NCI-H748 (cell line): ENCODE results near the gene SHISAL2B.
"Not testable (repeated sequence)": the region's sequence is repeated elsewhere in the genome, so short reads cannot be mapped to it uniquely, and the experiment has no call there.

Experiments
- DNase-seq: peaks from one replicate; lab custom pipeline; 2025; ENCODE audit not compliant: unreplicated experiment; lab: John Stamatoyannopoulos, UW

The SHISAL2B gene

GRCh38 chr5:64696414-64696813 is 6.1 kb downstream of the SHISAL2B start:
- not testable (repeated sequence) for DNase-seq

DNA sequence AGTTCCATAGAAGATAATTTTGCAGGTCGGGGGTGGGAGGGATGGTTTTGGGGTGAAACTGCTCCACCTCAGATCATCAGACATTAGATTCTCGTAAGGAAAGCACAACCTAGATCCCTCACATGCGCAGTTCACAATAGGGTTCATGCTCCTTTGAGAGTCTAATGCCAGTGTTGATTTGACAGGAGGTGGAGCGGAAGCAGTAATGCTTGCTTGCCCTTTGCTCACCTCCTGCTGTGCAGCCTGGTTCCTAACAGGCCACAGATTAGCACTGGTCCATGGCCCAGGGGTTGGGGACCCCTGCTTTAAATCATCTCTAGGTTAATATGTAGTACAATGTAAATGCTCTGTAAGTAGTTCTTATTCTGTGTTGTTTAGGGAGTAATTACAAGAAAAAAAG is 10.5 kb downstream of the SHISAL2B start:
- DNase-seq, result no peak

DNA sequence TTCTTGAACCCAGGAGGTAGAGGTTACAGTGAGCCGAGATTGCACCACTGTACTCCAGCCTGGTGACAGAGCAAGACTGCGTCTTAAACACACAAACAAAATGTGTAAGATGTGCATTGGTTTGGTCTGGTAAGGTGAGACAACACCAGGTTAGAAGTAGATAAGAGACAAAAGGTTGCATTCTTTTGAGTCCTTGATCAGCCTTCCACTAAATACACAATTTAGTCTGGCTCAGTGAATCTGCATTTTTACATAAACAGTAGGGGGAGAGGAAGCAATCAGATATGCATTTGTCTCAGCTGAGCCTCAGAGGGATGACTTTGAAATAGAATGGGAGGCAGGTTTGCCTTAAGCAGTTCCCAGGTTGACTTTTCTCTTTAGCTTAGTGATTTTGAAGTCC is 15.8 kb downstream of the SHISAL2B start:
- not testable (repeated sequence) for DNase-seq

DNA sequence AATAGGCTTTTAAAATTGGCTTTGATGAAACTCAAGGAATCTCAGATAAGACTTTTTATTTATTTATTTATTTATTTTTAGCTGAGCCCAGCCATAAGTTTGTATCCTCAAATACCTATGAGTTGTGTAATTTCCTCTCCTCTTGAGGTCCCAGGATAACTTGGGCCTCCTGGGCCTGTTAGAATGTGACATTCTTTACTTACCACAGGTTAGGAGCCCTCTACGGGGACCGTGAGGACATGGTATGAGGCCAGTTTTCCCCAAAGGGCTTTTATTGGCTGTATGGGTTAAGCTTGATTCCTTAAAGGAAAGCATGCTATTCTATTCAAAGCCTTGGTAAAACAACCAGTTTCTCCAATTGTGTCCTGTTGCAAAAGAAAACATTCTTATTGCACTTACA is 16.9 kb downstream of the SHISAL2B start:
- DNase-seq, result no peak

- DNase-seq, result not testable (repeated sequence)
Observed at GRCh38 chr5:64714495-64714894, 24.2 kb downstream of the SHISAL2B start.

DNA sequence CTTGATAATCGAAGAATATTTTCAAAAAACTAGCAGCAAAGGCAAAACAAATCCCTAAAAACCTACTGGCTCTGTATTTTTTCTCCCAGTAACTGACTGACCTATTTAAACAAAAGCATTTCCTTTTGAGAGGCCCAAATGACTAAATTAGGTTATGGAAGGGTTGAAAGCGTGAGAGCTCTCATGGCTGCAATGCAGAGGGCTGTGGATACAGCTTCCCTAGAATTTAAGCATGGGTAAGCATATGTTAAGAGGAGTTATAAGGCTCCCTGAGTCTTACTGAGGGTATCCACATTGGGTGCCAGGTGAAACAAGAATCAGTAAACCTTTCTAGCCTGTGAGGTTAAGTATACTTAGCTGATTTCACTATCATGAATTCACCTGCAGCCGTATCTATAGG is 32.3 kb downstream of the SHISAL2B start:
- no peak for DNase-seq

DNA sequence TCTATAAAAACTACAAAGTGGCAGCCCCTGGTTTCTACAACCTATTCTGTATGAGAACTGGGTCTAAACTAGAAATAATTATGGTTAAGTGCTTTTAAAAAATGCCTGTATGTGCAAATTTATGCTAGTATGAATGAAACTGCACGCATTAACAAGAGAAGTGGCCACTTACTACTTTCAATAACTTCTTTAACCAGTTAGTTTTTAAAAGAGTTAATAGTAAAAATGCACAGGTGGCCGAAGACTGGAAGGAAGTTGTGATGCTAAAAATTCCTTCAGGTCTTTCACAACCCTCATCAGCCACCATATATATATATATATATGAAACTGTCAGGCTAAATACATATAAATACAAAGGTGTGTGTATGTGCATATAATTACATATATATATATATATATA is 36.8 kb downstream of the SHISAL2B start:
- no peak for DNase-seq

GRCh38 chr5:64742411-64742810 is 52.1 kb downstream of the SHISAL2B start:
- no peak for DNase-seq

DNA sequence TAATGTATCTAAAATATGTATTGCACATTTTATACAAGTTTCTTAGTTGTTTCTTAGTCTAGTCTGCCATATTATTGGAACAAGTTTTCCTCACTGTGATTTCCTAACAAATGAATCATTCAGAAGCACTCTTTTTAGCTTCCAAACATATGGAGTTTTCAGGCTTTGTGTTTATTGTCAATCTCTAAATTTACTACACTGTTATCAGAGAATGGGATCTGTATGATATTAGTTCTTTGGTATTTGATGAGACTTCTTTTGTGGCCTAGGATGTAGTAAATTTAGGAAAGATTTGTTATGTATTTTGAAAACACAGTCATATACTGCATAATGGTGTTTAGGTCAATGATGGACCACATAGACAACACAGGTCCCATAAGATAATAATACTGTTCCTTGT is 52.5 kb downstream of the SHISAL2B start:
- DNase-seq, result no peak

DNA sequence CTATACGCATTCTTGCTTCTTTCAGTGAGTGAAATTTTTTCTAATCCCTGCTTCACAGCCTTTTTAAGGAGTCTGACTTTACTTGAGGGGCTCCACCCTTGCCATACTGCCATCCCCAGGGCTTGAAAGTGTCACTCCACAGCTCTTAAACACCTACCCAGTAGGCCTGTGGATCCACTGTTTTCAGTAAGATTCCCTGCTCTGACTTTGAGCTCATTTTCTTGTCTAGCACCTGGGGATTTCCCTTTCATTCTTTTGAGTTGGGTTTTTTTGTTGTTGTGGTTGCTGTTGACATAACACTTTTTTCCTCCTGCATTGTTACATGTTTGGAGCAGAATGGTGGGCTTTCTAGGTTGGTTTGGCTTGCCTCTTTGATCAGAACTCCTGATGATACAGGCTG is 54.6 kb downstream of the SHISAL2B start:
- DNase-seq, result no peak

DNA sequence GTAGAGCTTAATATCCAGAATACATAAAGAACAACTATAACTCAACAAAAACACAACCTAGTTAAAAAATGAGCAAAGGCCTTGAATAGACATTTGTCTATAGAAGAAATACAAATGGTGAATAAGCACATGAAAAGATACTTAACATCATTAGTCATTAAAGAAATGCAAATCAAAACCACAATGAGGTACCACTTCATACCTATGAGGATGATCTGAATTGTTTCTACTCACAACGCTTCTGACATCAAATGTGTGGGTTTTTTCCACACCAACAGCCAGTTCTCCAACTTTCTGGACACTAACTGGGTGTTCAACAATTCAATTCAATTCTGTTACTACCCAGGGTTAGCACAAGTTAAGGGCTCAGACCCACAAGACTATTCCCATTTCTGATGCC is 56.1 kb downstream of the SHISAL2B start:
- no peak for DNase-seq

GRCh38 chr5:64749385-64749784 is 59.1 kb downstream of the SHISAL2B start:
- DNase-seq, result no peak

DNA sequence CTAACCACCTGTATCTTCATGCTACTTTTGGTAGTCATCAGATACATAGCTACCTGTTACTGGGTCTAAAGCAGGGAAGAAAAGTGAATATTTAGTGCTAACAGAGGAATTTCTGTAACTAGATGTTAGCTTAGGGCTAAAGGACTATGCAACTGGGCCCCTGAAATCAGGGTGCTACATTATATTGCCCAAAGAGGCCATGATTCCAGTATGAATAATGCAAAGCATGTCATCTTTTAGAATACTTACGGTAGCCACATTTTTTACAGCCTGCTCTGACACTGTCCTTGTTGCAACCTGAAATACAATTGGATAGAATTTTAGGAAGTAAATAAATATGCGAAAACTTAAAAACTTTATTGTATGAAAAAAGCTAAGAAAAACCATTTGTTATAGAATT is 63.8 kb downstream of the SHISAL2B start:
- no peak for DNase-seq

DNA sequence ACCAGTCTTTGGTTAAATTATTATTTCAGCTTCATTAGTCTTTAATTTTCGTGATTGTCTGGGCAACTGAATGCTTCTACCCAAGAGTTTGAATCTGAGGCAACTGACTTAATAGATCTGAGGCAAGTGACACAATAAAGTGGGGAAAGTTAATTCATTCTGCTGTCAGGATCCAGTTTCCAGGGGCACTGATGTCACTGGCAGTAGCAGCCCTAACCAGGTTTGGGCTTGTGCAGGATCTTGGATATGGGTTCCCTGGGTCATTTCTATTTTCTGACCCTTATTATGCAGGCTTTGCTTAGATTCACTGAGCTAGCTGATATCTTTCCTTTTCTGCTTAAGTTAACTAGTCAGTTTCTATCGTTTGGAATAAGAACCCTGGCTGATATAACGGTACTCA is 68.6 kb downstream of the SHISAL2B start:
- no peak for DNase-seq

DNA sequence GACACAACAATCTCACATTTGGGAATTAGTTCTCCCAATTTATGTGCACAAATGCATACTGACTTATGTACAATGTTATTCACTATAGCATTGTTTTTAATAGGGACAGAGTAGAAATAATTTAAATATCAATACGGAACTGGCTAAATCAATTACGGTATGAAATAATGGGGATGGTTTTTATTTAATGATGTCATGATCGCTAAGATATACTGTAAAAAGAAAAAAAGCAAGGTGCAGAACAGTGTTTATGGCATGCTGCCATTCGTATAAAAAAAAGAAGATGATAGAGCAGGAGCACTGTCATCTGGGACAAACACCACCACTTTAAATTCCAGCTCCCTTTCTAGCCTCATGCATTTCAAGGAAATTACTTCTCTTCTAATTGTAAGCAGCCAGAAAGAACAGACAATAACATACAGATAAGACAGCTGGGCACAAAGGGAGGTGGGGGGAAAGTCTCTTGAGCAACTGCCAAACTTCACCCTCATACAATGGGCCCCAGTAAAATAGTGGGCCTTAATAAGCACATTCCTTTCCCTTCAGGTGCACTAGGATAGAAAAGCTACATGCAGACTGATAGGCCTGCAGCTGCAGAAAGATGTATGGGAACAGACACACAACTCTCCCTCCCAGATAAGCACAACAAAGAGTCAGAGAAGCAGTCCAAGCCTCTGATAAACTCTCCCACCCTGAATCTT is 69.8 kb downstream of the SHISAL2B start:
- DNase-seq, result no peak

GRCh38 chr5:64763948-64764503 is 73.7 kb downstream of the SHISAL2B start:
- DNase-seq, result no peak

GRCh38 chr5:64765804-64766504 is 75.7 kb downstream of the SHISAL2B start:
- peak; percentile 3 for DNase-seq

DNA sequence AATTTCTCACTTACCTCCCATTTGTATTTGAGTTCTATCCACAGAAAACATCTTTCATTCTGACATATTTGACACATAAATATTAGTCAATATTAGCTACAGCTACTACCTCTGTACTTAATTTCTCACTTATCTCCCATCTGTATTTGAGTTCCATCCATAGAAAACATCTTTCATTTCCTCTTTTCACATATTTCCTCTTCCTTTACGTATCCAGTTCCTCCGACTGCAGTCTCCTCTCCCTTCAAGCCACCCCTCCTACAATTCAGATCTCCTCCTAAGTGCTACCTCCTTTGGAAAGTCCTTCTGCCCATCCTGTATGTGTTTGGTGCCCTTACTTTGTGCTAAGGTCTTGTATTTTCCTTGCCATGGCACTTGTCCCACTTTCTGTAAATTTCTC is 76.6 kb downstream of the SHISAL2B start:
- no peak for DNase-seq
